HepG2 (cell line): ENCODE data around the gene SCNM1. TPM values are rescaled to one million over a fixed set of nuclear protein-coding genes. Genes with fewer than 3 reads are reported as not detected.
A peak's percentile ranks its signal among the peaks of the same experiment; 100 is the strongest.

Experiments
- CAMTA2 ChIP-seq: sonication (generic); formaldehyde crosslinking; IDR thresholded peaks from 2 replicates; pipeline ENCODE4 v1.4.0; 2020; ENCODE audit warnings: mild to moderate bottlenecking, missing genetic modification reagents, borderline replicate concordance
- CREM ChIP-seq, 2 experiments: sonication (generic) in 1 of 2; formaldehyde crosslinking in 1 of 2; IDR thresholded peaks; 2 replicates each; pipeline versions ENCODE4 v1.4.0 to v1.6.1; 2016 to 2020; ENCODE audit warnings: antibody characterized with exemption in 1 of 2, mild to moderate bottlenecking in 1 of 2, missing genetic modification reagents in 1 of 2
- GATAD1 ChIP-seq: IDR thresholded peaks from 2 replicates; pipeline ENCODE4 v1.6.1; 2016; ENCODE audit warnings: missing genetic modification reagents, missing compliant biosample characterization
- KAT7 ChIP-seq: IDR thresholded peaks from 2 replicates; pipeline ENCODE4 v1.6.1; 2018; ENCODE audit warnings: borderline replicate concordance, missing compliant biosample characterization
- KDM5B ChIP-seq: sonication (generic); formaldehyde crosslinking; IDR thresholded peaks from 2 replicates; pipeline ENCODE4 v1.4.0; 2020; ENCODE audit warnings: missing genetic modification reagents, mild to moderate bottlenecking, borderline replicate concordance
- MAF1 ChIP-seq: sonication (generic); formaldehyde crosslinking; IDR thresholded peaks from 2 replicates; pipeline ENCODE4 v1.5.0; 2020; ENCODE audit warnings: missing genetic modification reagents, borderline replicate concordance
- PAX8 ChIP-seq: sonication (generic); formaldehyde crosslinking; IDR thresholded peaks from 2 replicates; pipeline ENCODE4 v1.8.0; 2022; ENCODE audit warnings: mild to moderate bottlenecking, missing genetic modification reagents, borderline replicate concordance
- RBM22 ChIP-seq: fragments of 200-400 bp; formaldehyde crosslinking; optimal IDR thresholded peaks from 2 replicates; pipeline ENCODE3; 2017; ENCODE audit warnings: mild to moderate bottlenecking, low read length, moderate library complexity
- SRF ChIP-seq: IDR thresholded peaks from 2 replicates; pipeline ENCODE4 v1.6.1; 2011; ENCODE audit warnings: mild to moderate bottlenecking, low read depth, low read length, moderate library complexity
- TEAD2 ChIP-seq: sonication (generic); formaldehyde crosslinking; IDR thresholded peaks from 2 replicates; pipeline ENCODE4 v1.9.0; 2021; ENCODE audit warnings: missing genetic modification reagents
- WIZ ChIP-seq: sonication (generic); formaldehyde crosslinking; IDR thresholded peaks from 2 replicates; pipeline ENCODE4 v1.5.1; 2020; ENCODE audit warnings: mild to moderate bottlenecking, missing genetic modification reagents
- ZNF253 ChIP-seq: sonication (generic); formaldehyde crosslinking; IDR thresholded peaks from 2 replicates; pipeline ENCODE4 v1.8.0; 2022; ENCODE audit warnings: mild to moderate bottlenecking, missing genetic modification reagents, borderline replicate concordance
- ZNF33B ChIP-seq: sonication (generic); formaldehyde crosslinking; IDR thresholded peaks from 2 replicates; pipeline ENCODE4 v1.5.1; 2020; ENCODE audit warnings: mild to moderate bottlenecking, missing genetic modification reagents
- ZNF383 ChIP-seq: sonication (generic); formaldehyde crosslinking; IDR thresholded peaks from 2 replicates; pipeline ENCODE4 v1.4.0; 2020; ENCODE audit warnings: missing genetic modification reagents, mild to moderate bottlenecking, borderline replicate concordance
- ZNF570 ChIP-seq: sonication (generic); formaldehyde crosslinking; IDR thresholded peaks from 2 replicates; pipeline ENCODE4 v1.4.0; 2020; ENCODE audit warnings: mild to moderate bottlenecking, missing genetic modification reagents, borderline replicate concordance
- ZNF678 ChIP-seq: sonication (generic); formaldehyde crosslinking; IDR thresholded peaks from 2 replicates; pipeline ENCODE4 v1.4.0; 2020; ENCODE audit warnings: mild to moderate bottlenecking, missing genetic modification reagents
- polyA plus RNA-seq, 8 experiments: library from polyadenylated mRNA; depleted of rRNA in 3 of 8; stranded (reverse) in 7 of 8; unstranded in 1 of 8; fragments of >200 nt; fragmentation: Illumina TruSeq in 4 of 8; extraction: Trizol in 4 of 8; gene quantifications; 2 replicates each; pipeline versions ENCODE4 v1.2.1 to v1.2.3, GENCODE V29; 2011 to 2016; ENCODE audit warnings: low read depth in 4 of 8, missing spikeins in 1 of 8, mixed read lengths in 1 of 8; ENCODE audit not compliant: insufficient read depth in 1 of 8
- total RNA-seq, 5 experiments: library from RNA; depleted of rRNA; stranded (reverse); fragments of >200 nt; fragmentation: Illumina TruSeq; extraction: Trizol; gene quantifications; 2 replicates each; pipeline ENCODE4 v1.2.3, GENCODE V29; 2016; ENCODE audit warnings: low read depth in 1 of 5
- TF ChIP-seq, protein P1 (sequence below): sonication (generic); formaldehyde crosslinking; conservative IDR thresholded peaks from 2 replicates; pipeline ENCODE4 v1.8.0; 2022; ENCODE audit warnings: low read depth, missing genetic modification reagents
- TF ChIP-seq, protein P2 (sequence below): sonication (generic); formaldehyde crosslinking; IDR thresholded peaks from 2 replicates; pipeline ENCODE4 v1.5.0; 2020; ENCODE audit warnings: missing genetic modification reagents
- TF ChIP-seq, protein P3 (sequence below): IDR thresholded peaks from 2 replicates; pipeline ENCODE4 v1.6.1; 2016; ENCODE audit warnings: low read depth, control low read depth
- TF ChIP-seq, protein P4 (sequence below): sonication (generic); formaldehyde crosslinking; IDR thresholded peaks from 2 replicates; pipeline ENCODE4 v1.8.1; 2023; ENCODE audit warnings: mild to moderate bottlenecking, moderate library complexity, missing genetic modification reagents
- TF ChIP-seq, protein P5 (sequence below): sonication (generic); formaldehyde crosslinking; IDR thresholded peaks from 2 replicates; pipeline ENCODE4 v1.5.0; 2020; ENCODE audit warnings: missing genetic modification reagents

The SCNM1 gene
- total and polyA plus RNA-seq, 2 of the 13 experiments (the other 11 are each of a cell fraction or from before 2014, with no cell fraction given): 16.3 to 31.5 TPM

DNA sequence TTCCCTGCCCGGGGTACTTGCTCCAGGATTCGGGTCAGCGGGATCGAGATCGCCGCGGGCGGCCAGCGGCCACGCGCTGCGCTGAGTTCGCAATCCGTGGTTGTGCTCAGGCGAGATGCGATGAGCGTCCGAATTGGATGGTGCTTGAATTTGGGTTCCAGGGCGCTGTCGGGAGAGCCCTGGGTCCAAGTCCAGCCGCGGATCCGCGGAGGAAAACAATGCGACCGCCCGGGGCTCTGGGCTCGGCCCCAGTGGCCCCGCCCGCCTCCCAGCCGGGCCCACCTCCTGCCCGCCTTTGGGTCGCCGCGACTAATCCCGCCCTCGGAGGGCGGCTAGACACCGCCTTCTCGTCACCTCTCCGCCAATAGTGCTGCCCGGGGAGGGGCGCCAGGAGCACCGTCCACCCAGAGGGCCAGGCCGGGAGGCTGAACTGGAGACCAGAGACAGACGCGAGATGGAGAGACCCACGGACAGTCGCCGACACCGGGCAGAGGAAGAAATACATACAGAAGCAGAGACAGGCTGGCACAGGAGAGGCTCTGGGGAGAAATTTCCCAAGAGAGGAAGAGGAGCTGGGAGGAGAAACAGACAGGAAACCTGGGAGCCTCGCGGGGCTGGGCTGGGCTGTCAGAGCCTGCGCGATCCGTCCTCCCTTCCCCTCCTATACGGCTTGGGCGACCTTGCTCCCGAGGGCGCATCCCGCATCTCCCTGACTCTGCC lies 19.4 kb upstream of the SCNM1 start, which contains the start of gene SEMA6C (continued):
- TF ChIP-seq ZNF678 (CRISPR knock-in tag): no peak
- TF ChIP-seq, protein P1, sequence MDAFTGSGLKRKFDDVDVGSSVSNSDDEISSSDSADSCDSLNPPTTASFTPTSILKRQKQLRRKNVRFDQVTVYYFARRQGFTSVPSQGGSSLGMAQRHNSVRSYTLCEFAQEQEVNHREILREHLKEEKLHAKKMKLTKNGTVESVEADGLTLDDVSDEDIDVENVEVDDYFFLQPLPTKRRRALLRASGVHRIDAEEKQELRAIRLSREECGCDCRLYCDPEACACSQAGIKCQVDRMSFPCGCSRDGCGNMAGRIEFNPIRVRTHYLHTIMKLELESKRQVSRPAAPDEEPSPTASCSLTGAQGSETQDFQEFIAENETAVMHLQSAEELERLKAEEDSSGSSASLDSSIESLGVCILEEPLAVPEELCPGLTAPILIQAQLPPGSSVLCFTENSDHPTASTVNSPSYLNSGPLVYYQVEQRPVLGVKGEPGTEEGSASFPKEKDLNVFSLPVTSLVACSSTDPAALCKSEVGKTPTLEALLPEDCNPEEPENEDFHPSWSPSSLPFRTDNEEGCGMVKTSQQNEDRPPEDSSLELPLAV (CRISPR knock-in tag): no peak
- TF ChIP-seq CAMTA2: 0 out of 2 replicates have a peak, but pooled peaks have one; percentile 52
- TF ChIP-seq SRF: no peak
- TF ChIP-seq MAF1 (CRISPR knock-in tag): 0 out of 2 replicates have a peak, but pooled peaks have one; percentile 27
- TF ChIP-seq RBM22: no peak
- TF ChIP-seq ZNF570 (CRISPR knock-in tag): no peak
- no peak; the same call in 1 of the 2 replicates for TF ChIP-seq ZNF33B (CRISPR knock-in tag)
- no peak for TF ChIP-seq ZNF383
- TF ChIP-seq WIZ (CRISPR knock-in tag): no peak
- TF ChIP-seq, protein P2, sequence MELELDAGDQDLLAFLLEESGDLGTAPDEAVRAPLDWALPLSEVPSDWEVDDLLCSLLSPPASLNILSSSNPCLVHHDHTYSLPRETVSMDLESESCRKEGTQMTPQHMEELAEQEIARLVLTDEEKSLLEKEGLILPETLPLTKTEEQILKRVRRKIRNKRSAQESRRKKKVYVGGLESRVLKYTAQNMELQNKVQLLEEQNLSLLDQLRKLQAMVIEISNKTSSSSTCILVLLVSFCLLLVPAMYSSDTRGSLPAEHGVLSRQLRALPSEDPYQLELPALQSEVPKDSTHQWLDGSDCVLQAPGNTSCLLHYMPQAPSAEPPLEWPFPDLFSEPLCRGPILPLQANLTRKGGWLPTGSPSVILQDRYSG: no peak
- TF ChIP-seq TEAD2 (CRISPR knock-in tag): no peak
- no peak for TF ChIP-seq CREM (IDR thresholded peaks at IDR 0.05)
- TF ChIP-seq CREM (CRISPR knock-in tag; IDR thresholded peaks at IDR 0.05): no peak
- TF ChIP-seq, protein P3, sequence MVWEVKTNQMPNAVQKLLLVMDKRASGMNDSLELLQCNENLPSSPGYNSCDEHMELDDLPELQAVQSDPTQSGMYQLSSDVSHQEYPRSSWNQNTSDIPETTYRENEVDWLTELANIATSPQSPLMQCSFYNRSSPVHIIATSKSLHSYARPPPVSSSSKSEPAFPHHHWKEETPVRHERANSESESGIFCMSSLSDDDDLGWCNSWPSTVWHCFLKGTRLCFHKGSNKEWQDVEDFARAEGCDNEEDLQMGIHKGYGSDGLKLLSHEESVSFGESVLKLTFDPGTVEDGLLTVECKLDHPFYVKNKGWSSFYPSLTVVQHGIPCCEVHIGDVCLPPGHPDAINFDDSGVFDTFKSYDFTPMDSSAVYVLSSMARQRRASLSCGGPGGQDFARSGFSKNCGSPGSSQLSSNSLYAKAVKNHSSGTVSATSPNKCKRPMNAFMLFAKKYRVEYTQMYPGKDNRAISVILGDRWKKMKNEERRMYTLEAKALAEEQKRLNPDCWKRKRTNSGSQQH: no peak
- TF ChIP-seq KAT7 (CRISPR knock-in tag): no peak; the same call in 1 of the 2 replicates
- peak; percentile 29; the same call in 1 of the 2 replicates for TF ChIP-seq GATAD1
- TF ChIP-seq, protein P4, sequence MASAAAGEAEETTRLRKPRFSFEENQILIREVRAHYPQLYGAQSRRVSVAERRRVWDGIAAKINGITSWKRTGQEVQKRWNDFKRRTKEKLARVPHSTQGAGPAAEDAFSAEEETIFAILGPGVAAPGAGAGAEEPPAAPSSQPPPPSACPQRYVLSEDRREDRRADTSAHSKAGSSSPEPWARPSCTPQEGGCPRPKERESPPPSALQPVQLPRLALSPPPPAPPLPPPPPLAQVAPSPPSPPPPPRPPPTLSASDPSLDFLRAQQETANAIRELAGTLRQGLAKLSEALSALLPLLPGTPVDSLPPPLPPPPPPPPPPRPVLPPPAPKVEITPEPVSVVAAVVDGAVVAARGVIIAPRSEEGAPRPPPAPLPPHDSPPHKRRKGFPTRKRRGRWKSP: 0 out of 2 replicates have a peak, but pooled peaks have one; percentile 54
- TF ChIP-seq, protein P5, sequence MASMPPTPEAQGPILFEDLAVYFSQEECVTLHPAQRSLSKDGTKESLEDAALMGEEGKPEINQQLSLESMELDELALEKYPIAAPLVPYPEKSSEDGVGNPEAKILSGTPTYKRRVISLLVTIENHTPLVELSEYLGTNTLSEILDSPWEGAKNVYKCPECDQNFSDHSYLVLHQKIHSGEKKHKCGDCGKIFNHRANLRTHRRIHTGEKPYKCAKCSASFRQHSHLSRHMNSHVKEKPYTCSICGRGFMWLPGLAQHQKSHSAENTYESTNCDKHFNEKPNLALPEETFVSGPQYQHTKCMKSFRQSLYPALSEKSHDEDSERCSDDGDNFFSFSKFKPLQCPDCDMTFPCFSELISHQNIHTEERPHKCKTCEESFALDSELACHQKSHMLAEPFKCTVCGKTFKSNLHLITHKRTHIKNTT (CRISPR knock-in tag): peak; percentile 33; the same call in 1 of the 2 replicates
- TF ChIP-seq KDM5B (CRISPR knock-in tag): peak; percentile 73
- no peak for TF ChIP-seq PAX8 (CRISPR knock-in tag)
- no peak for TF ChIP-seq ZNF253 (CRISPR knock-in tag)
